Body of pancreas (tissue), 4 donors: ENCODE measurements around the gene GRHPR. TPM values are rescaled to one million over a fixed set of nuclear protein-coding genes. Genes with fewer than 3 reads are reported as not detected.

Experiments used
- ATAC-seq: fragments of 150-250 bp; one replicate; pipeline ENCODE4 v1.9.1; 2016
- DNase-seq, 4 donors: peaks; one replicate each; pipeline ENCODE4 v3.0.0-alpha.2; 2019
- H3K27ac ChIP-seq, 4 donors: fragments of 200-600 bp; sonication (generic); 1 replicate in 3 of 4; 2 replicates in 1 of 4; pipeline versions ENCODE4 v1.5.1 to v1.6.1; 2016 to 2019; ENCODE audit warnings: mild to moderate bottlenecking in 1 of 4, mixed read lengths in 1 of 4, moderate library complexity in 1 of 4
- H3K27me3 ChIP-seq, 2 donors: fragments of 200-600 bp; sonication (generic); one replicate each; pipeline ENCODE4 v1.6.0; 2016; ENCODE audit warnings: mild to moderate bottlenecking in 1 of 2
- H3K36me3 ChIP-seq, 2 donors: fragments of 200-600 bp; sonication (generic); replicated peaks in 1 of 2; 2 replicates each; pipeline ENCODE4 v1.5.1; 2016; ENCODE audit warnings: low read depth in 2 of 2; ENCODE audit not compliant: insufficient read depth in 1 of 2
- H3K4me1 ChIP-seq: fragments of 200-600 bp; sonication (generic); one replicate; pipeline ENCODE4 v1.6.0; 2016
- H3K4me3 ChIP-seq, 2 donors: fragments of 200-600 bp; sonication (generic); 1 replicate in 1 of 2; 2 replicates in 1 of 2; pipeline ENCODE4 v1.5.1; 2016 to 2019
- H3K9me3 ChIP-seq, 3 donors: fragments of 200-600 bp; sonication (generic); 1 replicate in 2 of 3; 2 replicates in 1 of 3; pipeline ENCODE4 v1.5.1; 2016
- POLR2A ChIP-seq, 3 donors: fragments of 450-650 bp; IDR thresholded peaks; one replicate each; pipeline ENCODE4 v1.6.1; 2016; ENCODE audit warnings: antibody characterized with exemption in 3 of 3, mild to moderate bottlenecking in 2 of 3
- WGBS, 2 donors: methylation state at CpG; one replicate each; pipeline ENCODE4 v1.1.5; 2017; 5-methylcytosine and 5-hydroxymethylcytosine counted together
- intact Hi-C: fragments of 100-400 bp; cut with DNase I; formaldehyde crosslinking; loops from one replicate; pipeline ENCODE4 v1.15.1; 2023
- total RNA-seq, 2 donors: library from RNA; depleted of rRNA; stranded (reverse); fragments of >200 nt; gene quantifications; one replicate each; pipeline ENCODE4 v1.1.0, GENCODE V29; 2016
- TF ChIP-seq, protein P1 (sequence below), 7 experiments: fragments of 450-650 bp in 4 of 7; fragments of 200-600 bp in 3 of 7; sonication (generic) in 3 of 7; IDR thresholded peaks; one replicate each; pipeline ENCODE4 v1.5.1; 2016 to 2019; ENCODE audit warnings: antibody characterized with exemption in 7 of 7

The GRHPR gene
- total RNA-seq, 2 donors from 2014 or later, result 61.0 to 95.3 TPM

- 84 to 86% methylated on average over 3 to 9 of the region's 9 CpGs for WGBS, 2 donors
- intact Hi-C loops, result no loop called here
- no peaks in the 10 kb centered on the region for H3K36me3 ChIP-seq
- H3K27ac ChIP-seq, result peak overlapping the region in 2 of 4 donors; percentile 50 to 54
- H3K9me3 ChIP-seq, result no peaks in the 10 kb centered on the region
- no peak overlapping the region for H3K4me3 ChIP-seq
- DNase-seq (no peak), ATAC-seq (no peak)
- H3K4me1 ChIP-seq, result peaks cover 34% of the 10 kb centered on the region
- H3K27me3 ChIP-seq, result no peaks in the 10 kb centered on the region
- TF ChIP-seq, protein P1, sequence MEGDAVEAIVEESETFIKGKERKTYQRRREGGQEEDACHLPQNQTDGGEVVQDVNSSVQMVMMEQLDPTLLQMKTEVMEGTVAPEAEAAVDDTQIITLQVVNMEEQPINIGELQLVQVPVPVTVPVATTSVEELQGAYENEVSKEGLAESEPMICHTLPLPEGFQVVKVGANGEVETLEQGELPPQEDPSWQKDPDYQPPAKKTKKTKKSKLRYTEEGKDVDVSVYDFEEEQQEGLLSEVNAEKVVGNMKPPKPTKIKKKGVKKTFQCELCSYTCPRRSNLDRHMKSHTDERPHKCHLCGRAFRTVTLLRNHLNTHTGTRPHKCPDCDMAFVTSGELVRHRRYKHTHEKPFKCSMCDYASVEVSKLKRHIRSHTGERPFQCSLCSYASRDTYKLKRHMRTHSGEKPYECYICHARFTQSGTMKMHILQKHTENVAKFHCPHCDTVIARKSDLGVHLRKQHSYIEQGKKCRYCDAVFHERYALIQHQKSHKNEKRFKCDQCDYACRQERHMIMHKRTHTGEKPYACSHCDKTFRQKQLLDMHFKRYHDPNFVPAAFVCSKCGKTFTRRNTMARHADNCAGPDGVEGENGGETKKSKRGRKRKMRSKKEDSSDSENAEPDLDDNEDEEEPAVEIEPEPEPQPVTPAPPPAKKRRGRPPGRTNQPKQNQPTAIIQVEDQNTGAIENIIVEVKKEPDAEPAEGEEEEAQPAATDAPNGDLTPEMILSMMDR (IDR thresholded peaks at IDR 0.05), result no peak
- TF ChIP-seq POLR2A (IDR thresholded peaks at IDR 0.05), result no peak
Measured at GRCh38 chr9:37417252-37417803, 5.2 kb upstream of the GRHPR start.

- H3K4me3 ChIP-seq, result no peak overlapping the region
- H3K27ac ChIP-seq, result peak overlapping the region in 3 of 4 donors; percentile 42 to 54 (median 54)
- no peaks in the 10 kb centered on the region for H3K36me3 ChIP-seq
- H3K4me1 ChIP-seq, result peaks cover 34% of the 10 kb centered on the region
- DNase-seq (peak; percentile 66 to 79 (median 71)), ATAC-seq (peak; percentile 31)
- no peaks in the 10 kb centered on the region for H3K27me3 ChIP-seq
- no peak for TF ChIP-seq POLR2A (IDR thresholded peaks at IDR 0.05)
- TF ChIP-seq, protein P1 (IDR thresholded peaks at IDR 0.05), result no peak
- H3K9me3 ChIP-seq, result no peaks in the 10 kb centered on the region
- 66 to 75% methylated on average over 7 to 9 of the region's 9 CpGs for WGBS, 2 donors
- intact Hi-C loops, result no loop called here
Measured at GRCh38 chr9:37417857-37418618, 4.5 kb upstream of the GRHPR start.

GRCh38 chr9:37419204-37419603, 3.3 kb upstream of the GRHPR start:
- no peaks in the 10 kb centered on the region for H3K36me3 ChIP-seq
- no peak for TF ChIP-seq POLR2A (IDR thresholded peaks at IDR 0.05)
- TF ChIP-seq, protein P1 (IDR thresholded peaks at IDR 0.05), result no peak
- H3K27me3 ChIP-seq, result no peaks in the 10 kb centered on the region
- H3K27ac ChIP-seq, result no peak overlapping the region
- H3K4me3 ChIP-seq, result no peak overlapping the region
- whole genome bisulfite sequencing, 2 donors, result 83 to 88% methylated on average over 5 of the region's 5 CpGs
- ATAC-seq, result no peak
- DNase-seq, result no peak
- intact Hi-C loops, result no loop called here
- H3K4me1 ChIP-seq, result peaks cover 45% of the 10 kb centered on the region
- H3K9me3 ChIP-seq, result no peaks in the 10 kb centered on the region

- ATAC-seq (no peak), DNase-seq (no peak)
- H3K4me1 ChIP-seq, result peaks cover 46% of the 10 kb centered on the region
- no peaks in the 10 kb centered on the region for H3K27me3 ChIP-seq
- H3K36me3 ChIP-seq, result no peaks in the 10 kb centered on the region
- no peak overlapping the region for H3K27ac ChIP-seq
- 80 to 81% methylated on average over 12 of the region's 12 CpGs for WGBS, 2 donors
- no peaks in the 10 kb centered on the region for H3K9me3 ChIP-seq
- intact Hi-C loops, result no loop called here
- TF ChIP-seq POLR2A (IDR thresholded peaks at IDR 0.05), result no peak
- H3K4me3 ChIP-seq, result no peak overlapping the region
Measured at GRCh38 chr9:37420271-37421215, 2.0 kb upstream of the GRHPR start.

GRCh38 chr9:37421914-37422288, 595 bp upstream of the GRHPR start:
- WGBS, 2 donors, result 48 to 52% methylated on average over 8 of the region's 8 CpGs
- intact Hi-C loops, result no loop called here
- Histone ChIP-seq H3K4me3 (peak overlapping the region in 1 of 2 donors; percentile 60), H3K36me3 (no peaks in the 10 kb centered on the region), H3K9me3 (no peaks in the 10 kb centered on the region), H3K27me3 (no peaks in the 10 kb centered on the region), H3K27ac (peak overlapping the region; percentile 60 to 87 (median 85)), H3K4me1 (peaks cover 44% of the 10 kb centered on the region)
- ATAC-seq, result no peak
- TF ChIP-seq, protein P1 (IDR thresholded peaks at IDR 0.05), result no peak
- no peak for TF ChIP-seq POLR2A (IDR thresholded peaks at IDR 0.05)
- peak in 2 of 4 donors; percentile 54 to 62 for DNase-seq
